B cell (primary cell): ENCODE measurements around the gene C5AR1. TPM values are rescaled to one million over a fixed set of nuclear protein-coding genes. Genes with fewer than 3 reads are reported as not detected.

Source experiments
- ATAC-seq: fragments of 200-7000 bp; cut with Tn5 transposase; one replicate; pipeline ENCODE4 v1.10.0; 2021; ENCODE audit warnings: low read depth, mild to moderate bottlenecking, moderate number of reproducible peaks, moderate library complexity
- CTCF ChIA-PET: fragments of 350-600 bp; sonication (Branson Sonifier 250); formaldehyde crosslinking; loops from one replicate; lab custom pipeline; 2021; ENCODE audit warnings: antibody characterized with exemption, inconsistent platforms; lab: Charles Lee
- POLR2A ChIA-PET: fragments of 350-600 bp; sonication (Branson Sonifier 250); formaldehyde crosslinking; loops from one replicate; lab custom pipeline; 2021; ENCODE audit warnings: antibody characterized with exemption; lab: Charles Lee
- DNase-seq: peaks from one replicate; pipeline ENCODE4 v3.0.0; 2013
- H2AFZ ChIP-seq: 2 replicates; pipeline ENCODE4 v1.6.1; 2012; ENCODE audit warnings: mild to moderate bottlenecking, low read depth, low read length; ENCODE audit not compliant: insufficient read depth, poor library complexity, severe bottlenecking
- H3K27ac ChIP-seq, 2 donors: 1 replicate in 1 of 2; 2 replicates in 1 of 2; pipeline ENCODE4 v1.5.1; 2012 to 2013; ENCODE audit warnings: low read length in 2 of 2, mild to moderate bottlenecking in 2 of 2, moderate library complexity in 1 of 2
- H3K27me3 ChIP-seq, 4 experiments: fragments of 200-600 bp in 1 of 4; sonication (generic) in 1 of 4; replicated peaks in 1 of 4; 1 replicate in 2 of 4; 2 replicates in 2 of 4; pipeline versions ENCODE4 v1.6.1 to v1.7.0; 2013 to 2016; ENCODE audit warnings: low read length in 3 of 4, mild to moderate bottlenecking in 2 of 4, mixed read lengths in 1 of 4, moderate library complexity in 1 of 4; ENCODE audit not compliant: insufficient read depth in 4 of 4, control insufficient read depth in 3 of 4; ENCODE audit errors: control extremely low read depth in 1 of 4
- H3K36me3 ChIP-seq, 2 experiments: replicated peaks in 1 of 2; 1 replicate in 1 of 2; 2 replicates in 1 of 2; pipeline versions ENCODE4 v1.6.1 to v1.7.1; 2013; ENCODE audit warnings: low read length in 1 of 2; ENCODE audit not compliant: insufficient read depth in 2 of 2, control insufficient read depth in 1 of 2; ENCODE audit errors: control extremely low read depth in 1 of 2, extremely low read depth in 1 of 2
- H3K4me1 ChIP-seq, 2 donors: fragments of 200-600 bp in 1 of 2; sonication (generic) in 1 of 2; 1 replicate in 1 of 2; 2 replicates in 1 of 2; pipeline versions ENCODE4 v1.5.1 to v1.6.1; 2013 to 2017; ENCODE audit warnings: low read length in 2 of 2; ENCODE audit not compliant: control insufficient read depth in 2 of 2, insufficient read depth in 2 of 2
- H3K4me2 ChIP-seq: replicated peaks from 2 replicates; pipeline ENCODE3; 2012; ENCODE audit warnings: mild to moderate bottlenecking, low read depth, low read length; ENCODE audit not compliant: poor library complexity, severe bottlenecking
- H3K4me3 ChIP-seq, 5 experiments: fragments of 200-600 bp in 1 of 5; sonication (generic) in 1 of 5; 1 replicate in 3 of 5; 2 replicates in 2 of 5; pipeline versions ENCODE4 v1.5.1 to v1.7.0; 2011 to 2016; ENCODE audit warnings: low read length in 4 of 5, mild to moderate bottlenecking in 4 of 5, low read depth in 2 of 5, control low read depth in 1 of 5, moderate library complexity in 1 of 5; ENCODE audit not compliant: insufficient read depth in 1 of 5; ENCODE audit errors: control extremely low read depth in 1 of 5, extremely low read depth in 1 of 5
- H3K79me2 ChIP-seq: fragments of 200-600 bp; sonication (generic); one replicate; pipeline ENCODE4 v1.6.0; 2016; ENCODE audit warnings: low read length; ENCODE audit not compliant: control insufficient read depth, insufficient read depth
- H3K9ac ChIP-seq: fragments of 200-600 bp; sonication (generic); 2 replicates; pipeline ENCODE4 v1.6.1; 2017; ENCODE audit warnings: mild to moderate bottlenecking, low read length, moderate library complexity
- H3K9me3 ChIP-seq, 3 donors: one replicate each; pipeline versions ENCODE4 v1.6.1 to v1.7.1; 2013; ENCODE audit warnings: low read length in 2 of 3; ENCODE audit not compliant: control insufficient read depth in 2 of 3, insufficient read depth in 1 of 3; ENCODE audit errors: control extremely low read depth in 1 of 3
- H4K20me1 ChIP-seq: 2 replicates; pipeline ENCODE4 v1.6.0; 2012; ENCODE audit warnings: mild to moderate bottlenecking, low read length; ENCODE audit not compliant: insufficient read depth, control insufficient read depth, poor library complexity, severe bottlenecking
- H3K27ac Mint-ChIP-seq: one replicate; pipeline ENCODE4 v1.8.0; 2021; ENCODE audit warnings: mixed read lengths
- H3K27me3 Mint-ChIP-seq: one replicate; pipeline ENCODE4 v1.8.0; 2021; ENCODE audit warnings: mixed read lengths
- H3K4me1 Mint-ChIP-seq: one replicate; pipeline ENCODE4 v1.8.0; 2021; ENCODE audit warnings: mixed read lengths
- H3K4me3 Mint-ChIP-seq: one replicate; pipeline ENCODE4 v1.8.0; 2021; ENCODE audit warnings: mixed read lengths
- H3K9me3 Mint-ChIP-seq: one replicate; pipeline ENCODE4 v1.8.0; 2022; ENCODE audit warnings: mixed read lengths; ENCODE audit not compliant: insufficient read depth
- EZH2 ChIP-seq: IDR thresholded peaks from 2 replicates; pipeline ENCODE4 v1.6.1; 2012; ENCODE audit warnings: borderline replicate concordance, low read depth, mild to moderate bottlenecking, moderate library complexity, low read length; ENCODE audit not compliant: insufficient read depth, poor library complexity, severe bottlenecking
- WGBS: methylation state at CpG from one replicate; pipeline ENCODE4 v1.1.5; 2013; ENCODE audit warnings: missing lambda C conversion rate; ENCODE audit not compliant: insufficient coverage; 5-methylcytosine and 5-hydroxymethylcytosine counted together
- intact Hi-C: fragments of 100-400 bp; cut with micrococcal nuclease; formaldehyde crosslinking; loops from one replicate; pipeline ENCODE4 v1.10.0; 2022
- polyA plus RNA-seq: library from polyadenylated mRNA; depleted of rRNA; stranded (reverse); fragments of >200 nt; gene quantifications from 2 replicates; pipeline ENCODE4 v1.2.3, GENCODE V29; 2012
- total RNA-seq, 2 donors: library from RNA; stranded (reverse); fragments of 120-200 nt in 1 of 2; gene quantifications; 1 replicate in 1 of 2; 2 replicates in 1 of 2; pipeline versions ENCODE4 v1.2.3 to v1.2.4, GENCODE V29; 2013 to 2022
- TF ChIP-seq, protein P1 (sequence below): fragments of 200-600 bp; IDR thresholded peaks from one replicate; pipeline ENCODE4 v1.8.0; 2022; ENCODE audit warnings: antibody characterized with exemption, mild to moderate bottlenecking

The C5AR1 gene
- total and polyA plus RNA-seq, 2 donors (not counting 1 experiment from before 2014, with no cell fraction given), result 4.1 to 4.9 TPM

DNA sequence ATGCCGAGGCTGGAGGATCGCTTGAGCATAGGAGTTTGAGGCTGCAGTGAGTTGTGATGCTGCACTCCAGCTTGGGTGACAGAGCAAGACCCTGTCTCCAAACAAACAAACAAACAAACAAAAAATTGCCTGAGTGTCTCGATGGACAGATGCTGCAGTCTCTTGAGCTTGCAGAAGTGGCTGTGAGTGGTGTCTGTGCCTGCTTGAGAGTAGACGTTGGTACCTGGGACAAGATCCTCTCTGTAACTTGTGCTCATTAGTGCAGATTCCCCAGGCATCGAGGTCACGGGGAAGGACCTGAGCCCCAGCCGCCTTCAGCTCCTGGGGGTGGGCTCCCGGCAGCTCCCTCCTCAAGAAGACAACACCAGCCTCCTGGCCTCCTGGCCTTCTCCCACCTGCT is 13.7 kb downstream of the C5AR1 start:
- POLR2A ChIA-PET, result no interaction called here
- no peaks in the 10 kb centered on the region for H4K20me1 ChIP-seq
- H3K4me2 ChIP-seq, result no peak overlapping the region
- Mint-ChIP-seq H3K27ac (no peak overlapping the region), H3K27me3 (peaks cover 22% of the 10 kb centered on the region), H3K9me3 (no peaks in the 10 kb centered on the region), H3K4me1 (no peaks in the 10 kb centered on the region), H3K4me3 (no peak overlapping the region)
- H3K27me3 ChIP-seq, result peaks cover 0 to 6% (median 2%) of the 10 kb centered on the region in 4 experiments
- TF ChIP-seq, protein P1, sequence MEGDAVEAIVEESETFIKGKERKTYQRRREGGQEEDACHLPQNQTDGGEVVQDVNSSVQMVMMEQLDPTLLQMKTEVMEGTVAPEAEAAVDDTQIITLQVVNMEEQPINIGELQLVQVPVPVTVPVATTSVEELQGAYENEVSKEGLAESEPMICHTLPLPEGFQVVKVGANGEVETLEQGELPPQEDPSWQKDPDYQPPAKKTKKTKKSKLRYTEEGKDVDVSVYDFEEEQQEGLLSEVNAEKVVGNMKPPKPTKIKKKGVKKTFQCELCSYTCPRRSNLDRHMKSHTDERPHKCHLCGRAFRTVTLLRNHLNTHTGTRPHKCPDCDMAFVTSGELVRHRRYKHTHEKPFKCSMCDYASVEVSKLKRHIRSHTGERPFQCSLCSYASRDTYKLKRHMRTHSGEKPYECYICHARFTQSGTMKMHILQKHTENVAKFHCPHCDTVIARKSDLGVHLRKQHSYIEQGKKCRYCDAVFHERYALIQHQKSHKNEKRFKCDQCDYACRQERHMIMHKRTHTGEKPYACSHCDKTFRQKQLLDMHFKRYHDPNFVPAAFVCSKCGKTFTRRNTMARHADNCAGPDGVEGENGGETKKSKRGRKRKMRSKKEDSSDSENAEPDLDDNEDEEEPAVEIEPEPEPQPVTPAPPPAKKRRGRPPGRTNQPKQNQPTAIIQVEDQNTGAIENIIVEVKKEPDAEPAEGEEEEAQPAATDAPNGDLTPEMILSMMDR, result no peak
- peaks cover 0 to 4% of the 10 kb centered on the region in 2 donors for H3K4me1 ChIP-seq
- H3K27ac ChIP-seq, result no peak overlapping the region
- 90% methylated on average over 5 of the region's 8 CpGs for WGBS
- no peaks in the 10 kb centered on the region for H3K79me2 ChIP-seq
- DNase-seq (no peak), ATAC-seq (no peak)
- no peak overlapping the region for H2AFZ ChIP-seq
- no peak overlapping the region for H3K9ac ChIP-seq
- no peak overlapping the region for H3K4me3 ChIP-seq
- peaks cover 0 to 6% (median 0%) of the 10 kb centered on the region in 3 donors for H3K9me3 ChIP-seq
- CTCF ChIA-PET, result no interaction called here
- no peaks in the 10 kb centered on the region for H3K36me3 ChIP-seq
- intact Hi-C loops, result no loop called here

DNA sequence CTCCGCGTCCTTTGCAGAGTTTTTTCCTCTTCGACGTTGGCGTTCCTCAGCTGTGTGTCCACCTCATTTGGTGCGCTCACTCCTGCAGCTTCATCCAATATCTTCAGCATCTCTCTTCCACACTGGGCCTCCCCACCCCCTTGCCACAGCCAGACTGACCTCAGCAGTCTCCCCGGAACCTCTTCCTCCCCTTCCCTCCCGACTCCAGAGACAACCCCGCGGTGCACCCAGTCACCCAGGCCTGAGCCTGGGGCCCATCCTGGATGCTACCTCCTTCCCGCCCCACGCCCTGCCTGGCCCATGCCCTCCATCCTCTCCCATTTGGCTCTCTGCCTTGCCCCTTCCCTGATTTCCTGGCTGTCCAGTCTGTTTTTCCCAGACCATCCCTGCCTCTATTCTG is 14.2 kb downstream of the C5AR1 start:
- Histone ChIP-seq H3K27ac (no peak overlapping the region), H3K4me2 (no peak overlapping the region), H3K27me3 (peaks cover 0 to 6% (median 2%) of the 10 kb centered on the region in 4 experiments), H3K36me3 (no peaks in the 10 kb centered on the region), H4K20me1 (no peaks in the 10 kb centered on the region), H3K9me3 (peaks cover 0 to 6% (median 0%) of the 10 kb centered on the region in 3 donors), H2AFZ (no peak overlapping the region), H3K4me1 (peaks cover 0 to 4% of the 10 kb centered on the region in 2 donors), H3K79me2 (no peaks in the 10 kb centered on the region), H3K4me3 (no peak overlapping the region), H3K9ac (no peak overlapping the region)
- CTCF ChIA-PET, result no interaction called here
- intact Hi-C loops, result no loop called here
- no peak overlapping the region for H3K27ac Mint-ChIP-seq
- no peaks in the 10 kb centered on the region for H3K4me1 Mint-ChIP-seq
- POLR2A ChIA-PET, result no interaction called here
- TF ChIP-seq EZH2, result no peak
- TF ChIP-seq, protein P1, result no peak
- WGBS, result 95% methylated on average over 12 of the region's 12 CpGs
- no peak overlapping the region for H3K4me3 Mint-ChIP-seq
- peaks cover 22% of the 10 kb centered on the region for H3K27me3 Mint-ChIP-seq
- ATAC-seq (no peak), DNase-seq (no peak)
- no peaks in the 10 kb centered on the region for H3K9me3 Mint-ChIP-seq
